ENCODE measurements around the gene SH3GL3.
A peak's percentile ranks its signal among the peaks of the same experiment; 100 is the strongest.

SH3GL3 gene

GRCh38 chr15:83653639-83654378, 206.7 kb downstream of the SH3GL3 start, which contains the start of gene ADAMTSL3:
ADAMTSL3 (plus strand) TSS chr15:83654123; CDS start chr15:83655762, 1,639 bp downstream.
- TF ChIP-seq POLR2A (IDR thresholded peaks at IDR 0.05; ENCODE audit: low read length) (no peak), GATA1 (IDR thresholded peaks at IDR 0.05; ENCODE audit: low read depth, low read length) (no peak)
- DNase-seq: peak; percentile 35 to 57

GRCh38 chr15:83654379-83655236, 207.5 kb downstream of the SH3GL3 start:
- DNase-seq: no peak
- TF ChIP-seq GATA1 (IDR thresholded peaks at IDR 0.05; ENCODE audit: low read depth, low read length) (no peak), POLR2A (IDR thresholded peaks at IDR 0.05; ENCODE audit: low read length) (no peak)

DNA sequence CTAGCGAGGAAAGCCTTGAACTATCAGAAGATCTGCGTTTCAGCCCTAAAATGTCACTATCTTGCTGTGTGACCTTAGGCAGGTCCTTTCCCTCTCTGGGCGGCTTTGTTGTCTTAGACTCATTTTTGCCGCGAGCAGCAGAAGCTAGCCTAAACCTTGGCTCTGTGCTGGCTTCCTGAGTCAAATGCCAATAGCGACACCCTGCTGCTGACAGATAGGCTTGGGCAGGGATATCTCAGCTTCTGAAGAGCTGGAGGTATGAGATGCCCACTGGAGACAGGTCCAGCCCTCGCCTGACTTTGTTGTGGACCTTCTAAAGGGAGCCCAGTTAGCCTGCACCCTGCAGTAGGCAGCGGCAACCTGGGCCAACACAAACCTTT, 208.1 kb downstream of the SH3GL3 start:
- no peak for DNase-seq
- no peak for TF ChIP-seq POLR2A (IDR thresholded peaks at IDR 0.05; ENCODE audit: low read length)
- no peak for TF ChIP-seq GATA1 (IDR thresholded peaks at IDR 0.05; ENCODE audit: low read depth, low read length)

- DNase-seq: no peak
Observed at GRCh38 chr15:83656192-83656591, 209.1 kb downstream of the SH3GL3 start.

GRCh38 chr15:83656943-83657528, 209.9 kb downstream of the SH3GL3 start:
- no peak for DNase-seq
- TF ChIP-seq GATA1 (IDR thresholded peaks at IDR 0.05; ENCODE audit: low read depth, low read length) (no peak), POLR2A (IDR thresholded peaks at IDR 0.05; ENCODE audit: low read length) (no peak)

More at GRCh38 chr15:83656192-83656591, 209.1 kb downstream of the SH3GL3 start:
- no peak for TF ChIP-seq POLR2A (IDR thresholded peaks at IDR 0.05; ENCODE audit: low read length)
- no peak for TF ChIP-seq GATA1 (IDR thresholded peaks at IDR 0.05; ENCODE audit: low read depth, low read length)

DNA sequence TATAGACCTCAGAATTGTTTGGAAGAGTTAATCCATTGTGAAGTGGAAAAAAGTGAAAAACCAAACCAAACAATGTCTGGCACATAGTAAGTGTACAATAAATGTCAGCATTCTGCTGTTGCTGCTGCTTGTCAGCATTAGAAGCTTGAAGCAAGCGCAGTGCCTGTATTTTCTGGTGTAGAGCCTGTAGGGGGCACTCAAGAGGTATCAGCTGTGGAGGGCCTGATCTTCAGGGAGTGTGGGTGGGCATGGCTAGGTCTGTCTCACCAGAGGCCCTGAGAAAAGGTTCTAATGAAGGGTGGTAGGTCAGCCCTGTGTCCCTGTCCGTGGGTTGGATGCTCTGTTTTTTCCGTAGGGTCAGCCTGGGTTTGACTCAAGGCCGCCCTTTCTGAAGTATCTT, 210.4 kb downstream of the SH3GL3 start:
- peak in 1 of 2 experiments; percentile 12 for DNase-seq
- TF ChIP-seq GATA1 (IDR thresholded peaks at IDR 0.05; ENCODE audit: low read depth, low read length): no peak
- no peak for TF ChIP-seq POLR2A (IDR thresholded peaks at IDR 0.05; ENCODE audit: low read length)

GRCh38 chr15:83658430-83659416, 211.6 kb downstream of the SH3GL3 start:
- no peak for DNase-seq
- no peak for TF ChIP-seq POLR2A (IDR thresholded peaks at IDR 0.05; ENCODE audit: low read length)
- no peak for TF ChIP-seq GATA1 (IDR thresholded peaks at IDR 0.05; ENCODE audit: low read depth, low read length)

GRCh38 chr15:83659417-83659812, 212.3 kb downstream of the SH3GL3 start:
- no peak for TF ChIP-seq POLR2A (IDR thresholded peaks at IDR 0.05; ENCODE audit: low read length)
- no peak for TF ChIP-seq GATA1 (IDR thresholded peaks at IDR 0.05; ENCODE audit: low read depth, low read length)
- no peak for DNase-seq

- DNase-seq: no peak
- TF ChIP-seq GATA1 (IDR thresholded peaks at IDR 0.05; ENCODE audit: low read depth, low read length): no peak
- TF ChIP-seq POLR2A (IDR thresholded peaks at IDR 0.05; ENCODE audit: low read length): no peak
Observed at GRCh38 chr15:83665480-83665879, 218.3 kb downstream of the SH3GL3 start.
